HepG2 (cell line): ENCODE data around the gene DENND4B. TPM values are rescaled to one million over a fixed set of nuclear protein-coding genes. Genes with fewer than 3 reads are reported as not detected.

Experiments used
- CEBPG ChIP-seq: IDR thresholded peaks from 2 replicates; pipeline ENCODE4 v1.6.1; 2016
- CREM ChIP-seq, 2 experiments: sonication (generic) in 1 of 2; formaldehyde crosslinking in 1 of 2; IDR thresholded peaks; 2 replicates each; pipeline versions ENCODE4 v1.4.0 to v1.6.1; 2016 to 2020; ENCODE audit warnings: antibody characterized with exemption in 1 of 2, mild to moderate bottlenecking in 1 of 2, missing genetic modification reagents in 1 of 2
- DDIT3 ChIP-seq: sonication (generic); formaldehyde crosslinking; IDR thresholded peaks from 2 replicates; pipeline ENCODE4 v1.4.0; 2020; ENCODE audit warnings: mild to moderate bottlenecking, missing genetic modification reagents
- KLF13 ChIP-seq: sonication (generic); formaldehyde crosslinking; IDR thresholded peaks from 2 replicates; pipeline ENCODE4 v1.4.0; 2020; ENCODE audit warnings: mild to moderate bottlenecking, missing genetic modification reagents
- KLF9 ChIP-seq: IDR thresholded peaks from 2 replicates; pipeline ENCODE4 v1.6.1; 2016; ENCODE audit warnings: low read depth
- LCORL ChIP-seq, 2 experiments: fragments of 450-650 bp in 1 of 2; sonication (generic) in 1 of 2; formaldehyde crosslinking in 1 of 2; IDR thresholded peaks; 2 replicates each; pipeline versions ENCODE4 v1.5.0 to v1.6.1; 2017 to 2020; ENCODE audit warnings: antibody characterized with exemption in 1 of 2, missing genetic modification reagents in 1 of 2
- MIER2 ChIP-seq: IDR thresholded peaks from 2 replicates; pipeline ENCODE4 v1.6.1; 2016; ENCODE audit warnings: missing biosample characterization, missing genetic modification reagents
- RORA ChIP-seq: sonication (generic); formaldehyde crosslinking; IDR thresholded peaks from 2 replicates; pipeline ENCODE4 v1.5.0; 2020; ENCODE audit warnings: mild to moderate bottlenecking, missing genetic modification reagents, moderate library complexity
- SMC3 ChIP-seq: IDR thresholded peaks from 2 replicates; pipeline ENCODE4 v1.6.1; 2011; ENCODE audit warnings: low read length, improper control_type of control experiment
- THAP7 ChIP-seq: sonication (generic); formaldehyde crosslinking; IDR thresholded peaks from 2 replicates; pipeline ENCODE4 v1.8.1; 2023; ENCODE audit warnings: mild to moderate bottlenecking, missing genetic modification reagents
- ZNF124 ChIP-seq: sonication (generic); formaldehyde crosslinking; IDR thresholded peaks from 2 replicates; pipeline ENCODE4 v1.4.0; 2020; ENCODE audit warnings: missing genetic modification reagents
- ZNF275 ChIP-seq: sonication (generic); formaldehyde crosslinking; IDR thresholded peaks from 2 replicates; pipeline ENCODE4 v1.8.0; 2022; ENCODE audit warnings: missing genetic modification reagents, mild to moderate bottlenecking, inconsistent platforms, borderline replicate concordance
- ZNF280D ChIP-seq: sonication (generic); formaldehyde crosslinking; IDR thresholded peaks from 2 replicates; pipeline ENCODE4 v1.5.1; 2020; ENCODE audit warnings: mild to moderate bottlenecking, missing genetic modification reagents
- ZNF282 ChIP-seq: fragments of 450-650 bp; IDR thresholded peaks from 2 replicates; pipeline ENCODE4 v1.6.1; 2018; ENCODE audit not compliant: partially characterized antibody
- ZNF34 ChIP-seq: sonication (generic); formaldehyde crosslinking; IDR thresholded peaks from 2 replicates; pipeline ENCODE4 v1.4.0; 2020; ENCODE audit warnings: mild to moderate bottlenecking, missing genetic modification reagents, borderline replicate concordance
- ZNF563 ChIP-seq: sonication (generic); formaldehyde crosslinking; IDR thresholded peaks from 2 replicates; pipeline ENCODE4 v1.8.0; 2022; ENCODE audit warnings: mild to moderate bottlenecking, moderate library complexity, missing genetic modification reagents
- ZNF619 ChIP-seq: sonication (generic); formaldehyde crosslinking; IDR thresholded peaks from 2 replicates; pipeline ENCODE4 v1.4.0; 2020; ENCODE audit warnings: mild to moderate bottlenecking, missing genetic modification reagents
- ZNF775 ChIP-seq: sonication (generic); formaldehyde crosslinking; IDR thresholded peaks from 2 replicates; pipeline ENCODE4 v1.4.0; 2020; ENCODE audit warnings: missing genetic modification reagents, mild to moderate bottlenecking, moderate library complexity, borderline replicate concordance
- ZNF781 ChIP-seq: sonication (generic); formaldehyde crosslinking; IDR thresholded peaks from 2 replicates; pipeline ENCODE4 v1.5.1; 2020; ENCODE audit warnings: borderline replicate concordance, mild to moderate bottlenecking, missing genetic modification reagents; ENCODE audit errors: not compliant biosample characterization
- ZNF883 ChIP-seq: sonication (generic); formaldehyde crosslinking; IDR thresholded peaks from 2 replicates; pipeline ENCODE4 v1.5.1; 2020; ENCODE audit warnings: mild to moderate bottlenecking, missing genetic modification reagents; ENCODE audit errors: not compliant biosample characterization
- polyA plus RNA-seq, 8 experiments: library from polyadenylated mRNA; depleted of rRNA in 3 of 8; stranded (reverse) in 7 of 8; unstranded in 1 of 8; fragments of >200 nt; fragmentation: Illumina TruSeq in 4 of 8; extraction: Trizol in 4 of 8; gene quantifications; 2 replicates each; pipeline versions ENCODE4 v1.2.1 to v1.2.3, GENCODE V29; 2011 to 2016; ENCODE audit warnings: low read depth in 4 of 8, missing spikeins in 1 of 8, mixed read lengths in 1 of 8; ENCODE audit not compliant: insufficient read depth in 1 of 8
- total RNA-seq, 5 experiments: library from RNA; depleted of rRNA; stranded (reverse); fragments of >200 nt; fragmentation: Illumina TruSeq; extraction: Trizol; gene quantifications; 2 replicates each; pipeline ENCODE4 v1.2.3, GENCODE V29; 2016; ENCODE audit warnings: low read depth in 1 of 5
- TF ChIP-seq, protein P1 (sequence below): fragments of 450-650 bp; IDR thresholded peaks from 2 replicates; pipeline ENCODE4 v1.6.1; 2017; ENCODE audit warnings: mild to moderate bottlenecking

The DENND4B gene
- total and polyA plus RNA-seq, 2 of the 13 experiments (the other 11 are each of a cell fraction or from before 2014, with no cell fraction given) = 15.1 to 20.3 TPM

- TF ChIP-seq LCORL (IDR thresholded peaks at IDR 0.05) (no peak), LCORL (CRISPR knock-in tag; IDR thresholded peaks at IDR 0.05) (0 out of 2 replicates have a peak, but pooled peaks have one; percentile 23), KLF13 (CRISPR knock-in tag) (no peak), CREM (IDR thresholded peaks at IDR 0.05) (peak; percentile 31; the same call in 1 of the 2 replicates), CREM (CRISPR knock-in tag; IDR thresholded peaks at IDR 0.05) (no peak), SMC3 (peak; percentile 1; the same call in 1 of the 2 replicates), ZNF883 (CRISPR knock-in tag) (no peak), ZNF781 (no peak), DDIT3 (CRISPR knock-in tag) (no peak), ZNF275 (no peak), ZNF280D (CRISPR knock-in tag) (no peak), KLF9 (CRISPR knock-in tag) (no peak), THAP7 (CRISPR knock-in tag) (no peak), ZNF34 (CRISPR knock-in tag) (no peak), CEBPG (CRISPR knock-in tag) (peak; percentile 38; the same call in 1 of the 2 replicates), ZNF563 (CRISPR knock-in tag) (no peak), ZNF282 (no peak), ZNF619 (CRISPR knock-in tag) (peak; percentile 84; the same call in 1 of the 2 replicates), ZNF124 (CRISPR knock-in tag) (no peak), RORA (CRISPR knock-in tag) (no peak), ZNF775 (CRISPR knock-in tag) (no peak), MIER2 (CRISPR knock-in tag) (0 out of 2 replicates have a peak, but pooled peaks have one; percentile 48)
- TF ChIP-seq, protein P1, sequence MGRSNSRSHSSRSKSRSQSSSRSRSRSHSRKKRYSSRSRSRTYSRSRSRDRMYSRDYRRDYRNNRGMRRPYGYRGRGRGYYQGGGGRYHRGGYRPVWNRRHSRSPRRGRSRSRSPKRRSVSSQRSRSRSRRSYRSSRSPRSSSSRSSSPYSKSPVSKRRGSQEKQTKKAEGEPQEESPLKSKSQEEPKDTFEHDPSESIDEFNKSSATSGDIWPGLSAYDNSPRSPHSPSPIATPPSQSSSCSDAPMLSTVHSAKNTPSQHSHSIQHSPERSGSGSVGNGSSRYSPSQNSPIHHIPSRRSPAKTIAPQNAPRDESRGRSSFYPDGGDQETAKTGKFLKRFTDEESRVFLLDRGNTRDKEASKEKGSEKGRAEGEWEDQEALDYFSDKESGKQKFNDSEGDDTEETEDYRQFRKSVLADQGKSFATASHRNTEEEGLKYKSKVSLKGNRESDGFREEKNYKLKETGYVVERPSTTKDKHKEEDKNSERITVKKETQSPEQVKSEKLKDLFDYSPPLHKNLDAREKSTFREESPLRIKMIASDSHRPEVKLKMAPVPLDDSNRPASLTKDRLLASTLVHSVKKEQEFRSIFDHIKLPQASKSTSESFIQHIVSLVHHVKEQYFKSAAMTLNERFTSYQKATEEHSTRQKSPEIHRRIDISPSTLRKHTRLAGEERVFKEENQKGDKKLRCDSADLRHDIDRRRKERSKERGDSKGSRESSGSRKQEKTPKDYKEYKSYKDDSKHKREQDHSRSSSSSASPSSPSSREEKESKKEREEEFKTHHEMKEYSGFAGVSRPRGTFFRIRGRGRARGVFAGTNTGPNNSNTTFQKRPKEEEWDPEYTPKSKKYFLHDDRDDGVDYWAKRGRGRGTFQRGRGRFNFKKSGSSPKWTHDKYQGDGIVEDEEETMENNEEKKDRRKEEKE = no peak
These were observed 7.4 kb upstream of the DENND4B start (continued) for GRCh38 chr1:153953859-153954365.
